ENCODE results near the gene BCR. TPM values are rescaled to one million over a fixed set of nuclear protein-coding genes. Genes with fewer than 3 reads are reported as not detected.

Gene BCR
- total RNA-seq, 6 donors from 2014 or later: 47.1 to 105 (median 68.6) TPM

DNA sequence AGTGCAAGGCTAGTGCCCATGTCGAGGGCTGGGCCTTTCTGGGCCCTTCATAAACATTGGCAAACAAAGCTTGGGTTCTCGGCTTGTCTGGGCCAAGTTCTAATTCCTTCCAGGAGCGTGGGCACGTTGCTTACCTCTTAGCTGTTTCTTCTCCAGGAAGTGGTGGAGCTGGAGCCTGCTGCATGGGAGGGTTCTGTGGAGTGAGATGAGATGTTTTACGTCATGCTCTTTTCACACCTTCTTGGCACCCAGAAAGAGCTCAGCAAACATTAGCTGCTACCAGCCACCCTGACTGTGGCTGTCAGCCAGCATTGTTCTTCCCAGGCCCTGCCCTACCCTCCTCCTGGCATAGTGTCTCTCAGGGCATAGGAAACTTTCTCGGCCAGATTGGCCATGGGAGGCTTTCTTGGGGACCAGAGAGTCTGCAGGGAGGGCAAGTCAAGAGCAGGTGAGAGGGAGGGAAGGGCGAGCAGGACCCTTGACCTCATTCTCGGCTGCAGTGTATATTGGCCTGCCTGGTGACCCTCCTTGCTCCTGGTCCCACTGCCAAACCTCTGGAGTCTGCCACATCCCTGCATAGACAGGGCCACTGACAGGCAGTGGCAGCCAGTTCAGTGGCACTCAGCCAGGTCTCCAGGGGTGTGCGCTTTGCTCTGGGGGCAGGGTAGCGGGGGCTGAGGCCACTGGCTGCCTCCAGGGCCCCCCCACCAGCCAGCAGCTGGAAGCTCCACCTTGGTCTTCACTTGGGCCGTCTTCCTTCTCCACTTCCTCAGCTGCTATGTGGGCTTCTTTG lies 98.8 kb downstream of the BCR start:
- DNase-seq (peak in 1 of 2 donors; percentile 90), ATAC-seq (ENCODE audit: low FRiP score in 2 of 2) (peak; percentile 27 to 74)
- Histone ChIP-seq H3K4me1 (peaks cover 30 to 52% (median 42%) of the 10 kb centered on the region in 4 donors), H3K9me3 (no peaks in the 10 kb centered on the region), H3K4me3 (no peak overlapping the region), H3K36me3 (peaks cover 0 to 70% (median 40%) of the 10 kb centered on the region in 4 donors), H3K27ac (peak overlapping the region; percentile 63 to 86 (median 78)), H3K27me3 (no peaks in the 10 kb centered on the region)
- 37 to 42% methylated on average over 8 to 11 of the region's 11 CpGs for WGBS, 2 donors
- TF ChIP-seq, protein P1, sequence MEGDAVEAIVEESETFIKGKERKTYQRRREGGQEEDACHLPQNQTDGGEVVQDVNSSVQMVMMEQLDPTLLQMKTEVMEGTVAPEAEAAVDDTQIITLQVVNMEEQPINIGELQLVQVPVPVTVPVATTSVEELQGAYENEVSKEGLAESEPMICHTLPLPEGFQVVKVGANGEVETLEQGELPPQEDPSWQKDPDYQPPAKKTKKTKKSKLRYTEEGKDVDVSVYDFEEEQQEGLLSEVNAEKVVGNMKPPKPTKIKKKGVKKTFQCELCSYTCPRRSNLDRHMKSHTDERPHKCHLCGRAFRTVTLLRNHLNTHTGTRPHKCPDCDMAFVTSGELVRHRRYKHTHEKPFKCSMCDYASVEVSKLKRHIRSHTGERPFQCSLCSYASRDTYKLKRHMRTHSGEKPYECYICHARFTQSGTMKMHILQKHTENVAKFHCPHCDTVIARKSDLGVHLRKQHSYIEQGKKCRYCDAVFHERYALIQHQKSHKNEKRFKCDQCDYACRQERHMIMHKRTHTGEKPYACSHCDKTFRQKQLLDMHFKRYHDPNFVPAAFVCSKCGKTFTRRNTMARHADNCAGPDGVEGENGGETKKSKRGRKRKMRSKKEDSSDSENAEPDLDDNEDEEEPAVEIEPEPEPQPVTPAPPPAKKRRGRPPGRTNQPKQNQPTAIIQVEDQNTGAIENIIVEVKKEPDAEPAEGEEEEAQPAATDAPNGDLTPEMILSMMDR (IDR thresholded peaks at IDR 0.05): no peak
- TF ChIP-seq EP300 (IDR thresholded peaks at IDR 0.05): peak in 1 of 4 donors; percentile 67
- TF ChIP-seq POLR2AphosphoS5 (IDR thresholded peaks at IDR 0.05): peak; percentile 67 to 79

DNA sequence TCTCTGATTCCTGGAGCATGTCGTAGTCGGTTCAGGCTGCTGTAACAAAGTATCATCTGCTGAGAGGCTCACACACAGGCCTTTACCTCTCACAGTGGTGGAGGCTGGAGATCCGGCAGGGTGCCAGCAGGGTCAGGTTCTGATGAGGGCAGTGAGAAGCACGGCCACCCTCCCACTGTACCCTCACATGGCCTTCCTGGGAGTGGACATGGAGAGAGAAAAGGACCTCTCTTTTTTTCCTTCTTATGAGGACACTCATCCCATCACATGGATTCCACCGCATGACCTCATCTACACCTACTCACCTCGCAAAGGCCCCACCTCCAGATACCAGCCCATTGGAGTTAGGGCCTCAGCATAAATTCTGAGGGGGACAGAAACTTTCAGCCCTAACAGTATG lies 99.5 kb downstream of the BCR start:
- Histone ChIP-seq H3K4me3 (no peak overlapping the region), H3K4me1 (peaks cover 30 to 52% (median 42%) of the 10 kb centered on the region in 4 donors), H3K9me3 (no peaks in the 10 kb centered on the region), H3K27ac (peak overlapping the region; percentile 63 to 86 (median 78)), H3K27me3 (no peaks in the 10 kb centered on the region), H3K36me3 (peaks cover 0 to 72% (median 39%) of the 10 kb centered on the region in 4 donors)
- TF ChIP-seq POLR2A (IDR thresholded peaks at IDR 0.05): no peak
- DNase-seq: no peak
- WGBS, 2 donors: 78 to 82% methylated on average over 6 of the region's 6 CpGs
- ATAC-seq (ENCODE audit: low FRiP score in 2 of 2): no peak

DNA sequence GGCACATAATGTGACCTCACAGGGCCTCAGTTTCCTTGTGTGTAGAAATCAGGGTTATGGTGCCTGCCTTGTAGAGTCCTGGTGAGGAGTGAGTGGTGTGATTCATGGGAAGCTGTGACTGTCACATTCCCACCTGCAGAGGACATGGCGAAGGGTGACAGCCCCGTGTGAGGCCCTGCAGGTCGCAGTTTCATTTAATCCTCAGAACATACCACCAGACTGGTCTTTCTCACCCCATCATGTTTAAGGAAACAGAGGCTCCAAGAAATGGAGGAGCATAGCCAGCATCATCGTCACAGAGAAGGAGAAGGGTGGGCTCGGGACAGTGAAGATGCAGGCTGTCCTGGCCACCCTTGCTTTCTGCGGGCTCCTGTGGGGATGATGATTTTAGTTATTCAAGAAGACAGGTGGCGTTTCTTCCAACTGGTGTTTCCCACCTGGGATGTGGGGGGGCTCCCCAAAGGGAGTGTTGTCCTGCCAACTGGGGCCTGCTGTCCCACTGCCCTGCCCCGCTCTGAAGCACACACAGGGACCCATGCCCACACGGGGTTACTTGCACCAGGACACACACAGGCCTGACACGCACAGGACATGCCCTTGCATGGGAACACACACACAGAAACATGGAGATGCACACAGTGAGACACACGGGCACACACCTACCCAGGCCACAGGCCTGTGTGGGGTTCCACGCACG lies 100.2 kb downstream of the BCR start:
- TF ChIP-seq EP300 (IDR thresholded peaks at IDR 0.05) (no peak), POLR2A (IDR thresholded peaks at IDR 0.05) (no peak), POLR2AphosphoS5 (IDR thresholded peaks at IDR 0.05) (no peak)
- TF ChIP-seq, protein P1 (IDR thresholded peaks at IDR 0.05): no peak
- Histone ChIP-seq H3K4me3 (no peak overlapping the region), H3K9me3 (no peaks in the 10 kb centered on the region), H3K27ac (peak overlapping the region; percentile 27 to 86 (median 78)), H3K27me3 (no peaks in the 10 kb centered on the region), H3K36me3 (peaks cover 0 to 72% (median 41%) of the 10 kb centered on the region in 4 donors), H3K4me1 (peaks cover 30 to 52% (median 42%) of the 10 kb centered on the region in 4 donors)
- ATAC-seq (ENCODE audit: low FRiP score in 2 of 2) (no peak), DNase-seq (no peak)
- 88 to 95% methylated on average over 12 to 13 of the region's 13 CpGs for WGBS, 2 donors

DNA sequence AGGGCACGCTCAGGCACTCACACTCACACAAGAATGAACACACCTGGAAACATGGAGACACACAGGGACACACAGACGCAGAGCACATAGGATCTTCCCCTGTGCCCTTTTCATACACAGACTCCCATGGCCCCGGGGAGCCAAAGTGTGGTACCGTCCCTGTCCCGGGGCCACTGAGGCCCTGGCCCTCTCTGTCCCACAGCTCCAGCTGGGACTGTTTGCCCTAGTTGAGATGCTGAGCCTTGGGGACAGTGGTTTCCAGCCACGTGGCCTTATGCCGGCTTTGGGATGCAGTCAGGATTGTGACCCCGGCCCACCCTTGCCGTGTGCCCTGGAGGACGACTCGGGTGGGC lies 100.7 kb downstream of the BCR start:
- Histone ChIP-seq H3K27me3 (no peaks in the 10 kb centered on the region), H3K27ac (peak overlapping the region; percentile 27 to 86 (median 78)), H3K4me1 (peaks cover 30 to 52% (median 42%) of the 10 kb centered on the region in 4 donors), H3K9me3 (no peaks in the 10 kb centered on the region), H3K4me3 (no peak overlapping the region), H3K36me3 (peaks cover 0 to 72% (median 41%) of the 10 kb centered on the region in 4 donors)
- 88 to 94% methylated on average over 5 to 11 of the region's 11 CpGs for WGBS, 2 donors
- ATAC-seq (ENCODE audit: low FRiP score in 2 of 2): no peak
- no peak for DNase-seq
- TF ChIP-seq POLR2A (IDR thresholded peaks at IDR 0.05): no peak
- no peak for TF ChIP-seq POLR2AphosphoS5 (IDR thresholded peaks at IDR 0.05)
- TF ChIP-seq EP300 (IDR thresholded peaks at IDR 0.05): no peak
- TF ChIP-seq, protein P1 (IDR thresholded peaks at IDR 0.05): no peak

DNA sequence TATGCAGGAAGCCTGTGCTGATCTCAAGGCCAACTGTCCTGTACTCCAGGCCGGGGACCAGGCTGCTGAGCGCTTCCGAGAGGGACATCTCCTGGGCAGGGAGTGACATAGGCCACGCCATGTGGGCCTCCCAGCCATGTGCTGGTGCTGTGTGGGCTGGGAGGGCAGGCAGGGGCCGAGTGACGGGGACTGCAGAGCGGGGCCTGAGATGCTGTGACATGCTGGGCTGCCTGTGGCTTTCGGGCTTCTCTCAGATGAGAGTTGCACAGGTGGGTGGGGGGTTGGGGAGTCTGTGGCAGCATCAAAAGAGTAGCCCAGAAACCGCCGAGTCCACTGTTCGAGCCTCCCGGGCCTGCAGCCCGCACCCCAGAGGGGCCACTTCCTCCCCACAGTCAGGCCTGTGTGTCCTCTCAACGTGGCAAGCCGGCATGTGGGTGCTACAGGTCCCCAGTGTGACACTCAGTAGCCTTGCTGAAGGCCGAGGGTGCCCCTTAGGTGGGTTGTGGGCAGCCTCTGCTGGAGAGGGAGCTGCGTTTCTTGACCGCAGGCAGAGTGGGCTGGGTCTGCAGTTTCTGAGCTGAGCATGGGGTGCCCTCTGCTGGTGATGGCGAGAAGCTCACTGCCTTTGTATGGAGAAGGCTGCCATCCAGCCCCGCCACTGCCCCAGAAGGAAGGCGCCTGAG lies 101.2 kb downstream of the BCR start:
- TF ChIP-seq, protein P1 (IDR thresholded peaks at IDR 0.05): peak; percentile 90 to 98 (median 97)
- no peak for TF ChIP-seq POLR2A (IDR thresholded peaks at IDR 0.05)
- peaks cover 0 to 74% (median 43%) of the 10 kb centered on the region in 4 donors for H3K36me3 ChIP-seq
- H3K4me1 ChIP-seq: peaks cover 30 to 52% (median 42%) of the 10 kb centered on the region in 4 donors
- no peak overlapping the region for H3K4me3 ChIP-seq
- 0 to 53% methylated on average over 2 to 17 of the region's 21 CpGs for WGBS, 2 donors
- peak overlapping the region; percentile 27 to 86 (median 78) for H3K27ac ChIP-seq
- H3K27me3 ChIP-seq: no peaks in the 10 kb centered on the region
- ATAC-seq (ENCODE audit: low FRiP score in 2 of 2) (peak; percentile 81 to 85), DNase-seq (peak; percentile 70 to 84)
- no peaks in the 10 kb centered on the region for H3K9me3 ChIP-seq

Data from upper lobe of left lung (tissue), 6 donors.